Activated CD8-positive, alpha-beta memory T cell treated with anti-CD3 and anti-CD28 coated beads, Interleukin-2, amount 50 U/mL, for 24 hours (primary cell): ENCODE data around the gene SYNDIG1.

Experiments
- DNase-seq: peaks from one replicate; pipeline ENCODE4 v3.0.0-alpha.2; 2020; ENCODE audit errors: extremely low read depth

The SYNDIG1 gene

GRCh38 chr20:24673678-24674570 lies 204.5 kb downstream of the SYNDIG1 start:
- no peak for DNase-seq

- DNase-seq, result no peak
Observed at GRCh38 chr20:24674921-24675605, 205.6 kb downstream of the SYNDIG1 start.

DNA sequence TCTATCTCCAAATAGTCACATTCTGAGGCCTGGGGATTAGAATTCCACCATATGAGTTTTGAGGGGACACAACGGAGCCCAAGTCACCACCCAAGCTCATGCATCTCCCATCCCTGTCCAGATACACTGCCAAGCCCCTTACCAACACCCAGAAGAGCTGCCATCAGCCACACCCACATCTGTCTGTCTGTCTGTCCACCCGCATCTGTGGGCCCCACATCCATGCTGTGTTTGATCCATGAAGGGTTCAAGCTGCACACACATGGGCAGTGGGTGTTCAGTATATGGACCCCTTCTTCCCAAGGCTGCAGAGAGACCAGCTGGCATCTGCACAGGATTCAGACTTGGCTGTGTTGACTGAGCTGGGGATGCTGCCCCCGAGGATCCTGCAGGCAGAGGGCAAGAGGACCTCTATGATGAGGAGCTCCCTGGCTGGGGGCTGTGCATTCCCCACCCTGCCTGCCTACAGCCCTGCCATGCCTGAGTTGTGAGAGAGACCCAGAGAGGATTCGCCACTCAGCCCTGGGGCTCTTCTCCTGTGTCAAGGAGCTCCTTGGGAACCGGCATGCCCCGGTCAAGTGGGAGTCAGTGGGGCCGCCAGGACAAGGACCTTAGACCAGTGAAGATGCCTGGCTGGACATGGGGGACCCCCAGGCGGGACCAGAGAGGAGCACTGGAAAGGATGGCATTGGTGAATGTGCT lies 206.4 kb downstream of the SYNDIG1 start:
- DNase-seq, result no peak

DNA sequence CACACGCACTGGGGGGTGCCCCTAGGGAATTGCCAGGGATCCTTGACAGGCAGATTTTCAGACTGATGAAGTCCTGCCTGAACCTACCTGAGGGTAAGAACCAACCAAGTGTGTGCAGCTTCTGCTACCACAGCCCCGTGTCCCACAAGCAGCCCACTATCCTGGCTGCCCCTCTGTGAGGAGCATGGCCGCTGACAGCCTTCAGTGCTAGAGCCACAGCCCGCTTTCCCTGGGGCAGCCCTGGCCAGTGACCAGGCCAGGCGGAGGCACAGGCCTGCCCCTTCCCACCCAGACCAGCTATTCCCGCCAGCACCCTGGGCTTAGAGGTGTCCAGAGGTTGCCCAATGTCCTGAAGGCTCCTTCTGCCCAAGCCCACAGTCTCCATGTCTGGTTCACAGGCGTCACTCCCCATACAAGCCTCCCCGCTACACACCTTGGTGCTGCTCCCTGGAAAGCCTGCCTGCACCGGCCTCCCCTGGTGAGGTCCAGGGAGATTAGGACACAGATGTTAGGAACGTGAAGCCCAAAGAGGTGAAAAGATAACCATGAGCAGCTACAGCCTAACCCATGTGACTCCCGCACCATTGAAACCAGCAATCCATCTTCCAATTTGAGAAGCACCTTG lies 207.0 kb downstream of the SYNDIG1 start:
- no peak for DNase-seq

GRCh38 chr20:24676978-24677370 lies 207.5 kb downstream of the SYNDIG1 start:
- DNase-seq, result no peak

GRCh38 chr20:24677626-24678315 lies 208.3 kb downstream of the SYNDIG1 start:
- DNase-seq, result no peak

DNA sequence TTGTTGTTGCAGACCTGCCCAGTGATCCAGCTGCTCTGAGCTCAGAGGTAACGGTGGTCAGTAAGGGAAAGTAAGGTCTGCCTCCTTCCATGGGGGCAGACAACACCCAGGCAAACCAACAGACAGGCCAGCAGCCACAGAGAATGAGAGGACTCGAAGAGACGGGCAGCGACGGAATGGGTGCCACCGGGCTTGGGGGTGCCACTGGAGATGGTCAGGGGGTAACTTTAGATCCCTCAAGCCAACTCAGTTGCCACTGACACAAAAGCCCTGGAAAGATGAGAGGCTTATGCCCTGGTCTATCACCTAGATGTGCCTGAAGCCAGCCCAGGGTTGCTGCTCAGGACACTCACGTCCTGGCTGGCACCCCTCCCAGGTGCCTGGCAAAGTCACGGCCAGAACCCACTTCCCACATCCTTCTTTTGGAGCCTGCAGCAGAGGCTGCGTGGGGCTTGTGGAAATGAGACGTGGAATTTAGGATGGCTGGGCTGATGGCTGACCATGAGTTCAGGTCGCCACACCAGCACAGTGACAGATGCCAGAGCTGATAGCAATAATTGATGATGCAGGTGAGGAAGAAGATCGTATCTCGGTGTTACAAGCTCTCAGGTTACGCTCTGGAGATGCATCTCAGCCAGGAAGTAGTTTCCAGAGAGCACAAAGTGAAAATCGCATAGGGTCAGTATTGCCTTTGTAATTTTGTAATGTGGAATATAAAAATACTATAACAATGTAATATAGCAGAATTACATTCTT lies 209.1 kb downstream of the SYNDIG1 start:
- DNase-seq, result no peak

GRCh38 chr20:24679448-24680047 lies 210.1 kb downstream of the SYNDIG1 start:
- DNase-seq, result no peak

DNA sequence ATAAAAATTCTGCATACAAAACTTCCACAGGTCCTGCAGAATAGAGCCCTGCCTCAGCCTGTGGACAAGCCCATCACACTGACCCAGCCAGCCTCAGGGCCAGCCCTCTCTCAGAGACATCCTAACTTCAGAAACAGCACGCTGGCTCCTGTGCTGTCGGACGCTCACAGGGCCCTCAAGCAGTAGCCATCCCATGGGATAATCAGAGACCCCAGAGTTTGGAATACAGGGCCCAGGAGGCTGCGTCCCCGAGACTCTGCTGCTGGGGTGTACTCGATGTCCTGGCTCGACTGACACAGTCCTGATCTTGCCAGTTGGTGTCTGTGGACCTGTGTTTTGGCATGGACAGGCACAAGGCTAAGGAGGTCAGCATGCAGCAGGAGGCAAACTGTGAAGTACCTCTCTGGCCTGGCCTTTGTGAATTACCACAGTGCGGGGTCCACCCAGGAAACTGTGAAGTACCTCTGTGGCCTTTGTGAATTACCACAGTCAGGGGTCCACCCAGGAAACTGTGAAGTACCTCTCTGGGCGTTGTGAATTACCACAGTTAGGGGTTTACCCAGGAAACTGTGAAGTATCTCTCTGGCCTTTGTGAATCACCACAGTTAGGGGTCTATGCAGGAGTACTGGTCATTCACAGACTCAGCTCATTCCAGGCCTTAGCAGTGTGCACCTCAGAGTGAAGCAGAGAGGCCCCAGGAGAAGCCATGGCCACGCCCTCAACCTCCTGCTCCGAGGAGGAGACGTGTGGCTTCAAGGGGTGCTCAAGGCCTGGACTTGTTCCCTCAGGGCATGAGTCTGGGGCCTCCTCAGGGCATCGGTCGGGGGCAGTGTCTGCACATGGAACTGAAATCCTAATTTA lies 212.4 kb downstream of the SYNDIG1 start:
- no peak for DNase-seq

- DNase-seq, result no peak
Observed at GRCh38 chr20:24682496-24682985, 213.1 kb downstream of the SYNDIG1 start.

DNA sequence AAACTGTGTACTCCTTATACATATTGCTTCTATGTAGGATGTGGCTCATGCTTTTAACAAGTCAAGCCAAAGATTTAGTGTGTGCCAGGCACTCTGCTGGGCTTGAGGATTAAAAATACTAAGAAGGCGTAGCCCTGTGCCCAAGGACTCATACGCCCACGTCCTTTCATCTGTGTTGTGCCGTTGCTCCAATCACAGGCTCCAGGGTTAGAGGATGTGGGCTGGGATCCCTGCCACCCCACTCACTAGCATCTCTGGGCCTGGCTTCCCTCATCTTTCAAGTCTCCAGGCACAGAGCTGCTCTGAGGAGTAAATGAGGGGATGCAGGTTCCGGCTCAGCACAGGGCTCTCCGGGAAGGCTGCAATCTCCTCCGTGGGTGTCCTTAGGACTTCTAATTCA lies 214.2 kb downstream of the SYNDIG1 start:
- DNase-seq, result no peak

GRCh38 chr20:24684421-24684871 lies 215.0 kb downstream of the SYNDIG1 start:
- no peak for DNase-seq

GRCh38 chr20:24684956-24685691 lies 215.7 kb downstream of the SYNDIG1 start:
- DNase-seq, result no peak

DNA sequence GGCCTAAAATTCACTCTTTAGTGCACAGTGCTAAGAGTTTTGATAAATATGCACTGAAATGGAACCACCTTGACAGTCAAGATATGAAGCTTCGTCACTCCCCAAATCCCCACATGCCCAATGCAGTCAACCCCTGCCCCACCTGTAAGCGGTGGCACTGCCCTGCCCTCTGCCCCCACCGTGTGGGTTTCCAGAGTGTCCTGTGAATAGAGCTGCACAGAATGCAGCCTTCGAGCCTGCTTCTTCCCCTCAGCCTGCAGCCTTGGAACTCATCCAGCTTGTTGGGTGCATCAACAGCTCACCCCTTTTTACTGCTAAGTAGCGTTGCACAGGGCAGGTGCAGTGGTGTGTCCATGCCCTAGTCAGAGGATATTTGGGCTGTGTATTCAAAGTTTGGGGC lies 216.3 kb downstream of the SYNDIG1 start:
- no peak for DNase-seq

GRCh38 chr20:24686156-24686555 lies 216.7 kb downstream of the SYNDIG1 start:
- no peak for DNase-seq

GRCh38 chr20:24690408-24690807 lies 221.0 kb downstream of the SYNDIG1 start:
- DNase-seq, result no peak

- DNase-seq, result no peak
Observed at GRCh38 chr20:24691901-24692351, 222.5 kb downstream of the SYNDIG1 start.
